GM18870 (cell line): ENCODE measurements around the gene SHFL.

Experiments used
- ATAC-seq: cut with Tn5 transposase; IDR thresholded peaks from one replicate; pipeline ENCODE4 v1.9.1; 2021; ENCODE audit warnings: moderate library complexity; ENCODE audit not compliant: unreplicated experiment

Gene SHFL

DNA sequence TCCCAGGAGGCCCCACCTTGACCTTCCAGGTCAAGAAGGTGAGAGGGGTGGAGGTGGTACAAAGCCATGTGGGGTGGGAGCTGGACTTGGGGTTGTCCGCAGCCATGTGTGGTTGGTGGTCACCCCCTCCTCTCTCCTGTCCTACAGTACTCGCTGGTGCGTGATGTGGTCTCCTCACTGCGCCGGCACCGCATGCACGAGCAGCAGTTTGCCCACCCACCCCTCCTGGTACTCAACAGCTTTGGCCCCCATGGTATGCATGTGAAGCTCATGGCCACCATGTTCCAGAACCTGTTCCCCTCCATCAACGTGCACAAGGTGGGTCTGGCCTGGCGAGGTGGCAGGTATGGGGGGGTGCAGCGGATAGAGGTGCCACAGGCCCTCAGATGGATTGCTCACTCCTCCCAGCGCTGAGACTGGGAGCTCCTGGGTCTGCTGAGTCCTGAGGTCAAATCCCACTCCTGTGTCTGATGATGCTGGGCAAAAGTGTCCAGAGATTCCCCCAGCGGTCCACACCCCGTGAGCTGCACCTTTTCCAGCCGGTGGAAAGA lies 21.8 kb downstream of the SHFL start:
- ATAC-seq = no peak

DNA sequence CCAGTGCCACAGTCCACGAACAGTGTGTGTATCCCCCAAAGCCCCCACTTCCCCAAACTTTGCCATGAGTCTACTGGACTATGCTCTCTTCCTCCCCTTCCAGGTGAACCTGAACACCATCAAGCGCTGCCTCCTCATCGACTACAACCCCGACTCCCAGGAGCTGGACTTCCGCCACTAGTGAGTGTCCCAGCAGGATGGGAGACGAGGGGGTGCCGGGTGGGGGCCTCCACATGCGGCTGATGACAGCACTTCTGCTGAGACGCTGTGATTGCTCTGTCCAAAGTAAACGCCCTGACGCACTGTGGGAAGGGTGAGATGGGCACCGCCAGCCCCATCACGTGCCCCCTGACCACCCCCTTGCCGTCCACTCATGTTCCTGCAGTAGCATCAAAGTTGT lies 23.4 kb downstream of the SHFL start:
- no peak for ATAC-seq

DNA sequence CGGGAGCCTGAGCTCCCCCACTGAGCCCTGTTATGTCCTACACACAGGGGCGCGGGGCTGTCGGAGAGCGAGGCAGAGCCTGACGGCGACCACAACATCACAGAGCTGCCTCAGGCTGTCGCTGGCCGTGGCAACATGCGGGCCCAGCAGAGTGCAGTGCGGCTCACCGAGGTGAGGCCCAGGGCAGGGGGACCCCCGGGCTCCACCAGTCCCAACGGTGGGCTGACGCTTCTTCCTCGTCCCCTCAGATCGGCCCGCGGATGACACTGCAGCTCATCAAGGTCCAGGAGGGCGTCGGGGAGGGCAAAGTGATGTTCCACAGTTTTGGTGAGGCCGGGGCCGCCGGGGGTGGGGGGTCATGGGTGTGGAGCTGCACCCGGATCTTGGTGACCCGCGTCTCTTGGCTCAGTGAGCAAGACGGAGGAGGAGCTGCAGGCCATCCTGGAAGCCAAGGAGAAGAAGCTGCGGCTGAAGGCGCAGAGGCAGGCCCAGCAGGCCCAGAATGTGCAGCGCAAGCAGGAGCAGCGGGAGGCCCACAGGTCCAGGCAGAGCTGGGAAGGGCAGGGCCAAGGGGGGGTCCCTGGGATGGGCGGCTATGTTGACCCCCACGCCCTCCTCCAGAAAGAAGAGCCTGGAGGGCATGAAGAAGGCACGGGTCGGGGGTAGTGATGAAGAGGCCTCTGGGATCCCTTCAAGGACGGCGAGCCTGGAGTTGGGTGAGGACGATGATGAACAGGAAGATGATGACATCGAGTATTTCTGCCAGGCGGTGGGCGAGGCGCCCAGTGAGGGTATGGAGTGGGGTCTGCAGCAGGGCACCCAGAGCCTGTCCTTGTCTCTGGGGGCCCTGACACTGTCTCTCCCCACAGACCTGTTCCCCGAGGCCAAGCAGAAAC lies 24.2 kb downstream of the SHFL start:
- ATAC-seq = no peak

DNA sequence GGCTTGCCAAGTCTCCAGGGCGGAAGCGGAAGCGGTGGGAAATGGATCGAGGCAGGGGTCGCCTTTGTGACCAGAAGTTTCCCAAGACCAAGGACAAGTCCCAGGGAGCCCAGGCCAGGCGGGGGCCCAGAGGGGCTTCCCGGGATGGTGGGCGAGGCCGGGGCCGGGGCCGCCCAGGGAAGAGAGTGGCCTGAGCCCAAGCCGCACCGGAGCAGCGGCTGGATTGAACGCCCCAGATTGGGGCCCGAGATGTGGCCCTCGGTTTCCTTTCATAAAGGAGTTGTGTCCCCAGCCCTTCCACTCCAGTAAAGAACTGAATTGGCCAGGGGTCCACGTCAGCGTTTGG lies 24.8 kb downstream of the SHFL start:
- ATAC-seq = no peak

DNA sequence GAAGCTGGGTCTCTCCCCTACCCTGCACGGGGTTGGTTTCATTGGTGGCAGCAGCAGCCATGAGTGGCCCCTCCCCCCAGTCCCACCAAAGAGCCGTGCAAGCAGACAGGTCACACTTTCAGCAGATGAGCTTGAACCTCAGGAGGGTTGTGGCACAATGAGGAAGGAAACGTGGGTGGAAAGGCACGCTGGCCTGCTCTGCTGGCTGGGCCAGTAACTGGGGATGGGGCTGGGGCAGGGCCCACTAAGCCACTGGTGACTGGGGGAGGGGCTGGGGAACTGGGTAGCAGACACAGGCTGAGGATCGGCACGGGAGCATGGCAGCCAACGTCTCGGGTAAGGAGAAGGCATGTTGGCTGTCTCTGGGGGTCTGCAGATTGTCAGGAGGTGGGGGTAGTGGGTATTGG lies 25.3 kb downstream of the SHFL start, which contains the start of gene P2RY11:
Gene P2RY11 (plus strand): TSS at position 289 of the 407 bp plus-strand sequence. CDS start 29 bp downstream, at position 318.
- ATAC-seq = no peak

DNA sequence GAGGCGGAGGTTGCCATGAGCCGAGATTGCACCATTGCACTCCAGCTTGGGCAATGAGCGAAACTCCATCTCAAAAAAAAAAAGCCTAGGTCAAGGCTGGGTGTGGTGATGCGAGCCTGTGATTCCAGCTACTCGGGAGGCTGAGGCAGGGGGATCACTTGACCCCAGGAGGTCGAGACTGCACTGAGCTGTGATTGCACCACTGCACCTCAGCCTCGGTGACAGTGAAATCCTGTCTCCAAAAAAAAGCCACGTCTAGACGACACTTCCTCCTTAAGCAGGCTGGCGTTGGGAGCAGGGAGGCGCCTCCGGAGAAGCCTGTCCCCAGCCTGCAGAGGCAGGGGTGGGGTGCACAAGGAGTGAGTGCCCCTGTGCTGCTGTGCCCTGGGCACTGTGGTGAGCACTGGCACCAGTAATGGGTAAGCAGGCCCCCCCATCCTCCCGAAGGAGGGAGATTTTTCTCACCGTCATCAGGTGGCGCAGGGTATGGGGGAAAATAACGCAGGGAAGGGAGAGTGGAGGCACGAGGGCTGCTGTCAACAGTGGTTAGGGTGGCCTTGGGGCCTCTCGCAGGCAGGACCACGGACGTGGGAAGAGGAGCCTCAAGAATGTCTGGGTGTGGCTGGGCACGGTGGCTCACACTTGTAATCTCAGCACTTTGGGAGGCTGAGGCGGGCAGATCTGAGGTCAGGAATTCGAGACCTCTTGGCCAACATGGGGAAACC lies 26.1 kb downstream of the SHFL start:
- ATAC-seq = no peak

DNA sequence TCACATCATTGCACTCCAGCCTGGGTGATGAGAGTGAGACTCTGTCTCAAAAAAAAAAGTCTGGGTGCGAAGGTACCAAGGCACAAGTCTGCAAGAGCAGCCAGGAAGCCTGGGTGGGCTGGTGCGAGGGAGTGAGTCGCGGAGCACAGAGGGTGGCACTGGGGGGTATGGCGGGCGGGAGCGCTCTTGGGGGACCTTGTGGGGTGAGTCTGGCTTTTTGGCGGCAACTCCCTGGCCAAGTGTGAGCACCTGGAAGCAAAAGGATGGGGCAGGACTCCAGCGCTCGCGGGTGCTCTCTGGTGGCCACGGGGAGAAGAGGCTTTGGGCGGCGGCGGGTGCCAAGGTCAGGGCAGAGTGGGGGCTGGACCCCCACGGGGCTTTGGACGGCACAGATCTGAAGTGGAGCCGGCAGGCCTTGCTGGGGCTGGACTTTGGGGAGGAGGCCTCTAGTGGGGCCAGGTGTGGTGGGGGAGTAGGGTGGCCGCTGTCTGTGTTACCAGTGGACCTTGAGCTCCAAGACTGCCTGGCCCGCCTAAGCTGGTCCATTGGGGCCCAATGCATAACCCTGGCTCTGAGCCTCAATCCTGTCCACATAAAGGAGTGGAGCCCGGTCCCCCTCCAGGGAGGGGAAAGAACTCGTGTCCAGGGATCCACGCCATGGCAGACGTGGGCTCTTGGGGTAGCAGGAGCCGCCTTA lies 26.9 kb downstream of the SHFL start:
- no peak for ATAC-seq

DNA sequence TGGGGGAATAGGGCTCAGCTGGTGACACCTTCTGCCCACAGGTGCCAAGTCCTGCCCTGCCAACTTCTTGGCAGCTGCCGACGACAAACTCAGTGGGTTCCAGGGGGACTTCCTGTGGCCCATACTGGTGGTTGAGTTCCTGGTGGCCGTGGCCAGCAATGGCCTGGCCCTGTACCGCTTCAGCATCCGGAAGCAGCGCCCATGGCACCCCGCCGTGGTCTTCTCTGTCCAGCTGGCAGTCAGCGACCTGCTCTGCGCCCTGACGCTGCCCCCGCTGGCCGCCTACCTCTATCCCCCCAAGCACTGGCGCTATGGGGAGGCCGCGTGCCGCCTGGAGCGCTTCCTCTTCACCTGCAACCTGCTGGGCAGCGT lies 27.5 kb downstream of the SHFL start:
- ATAC-seq = no peak

DNA sequence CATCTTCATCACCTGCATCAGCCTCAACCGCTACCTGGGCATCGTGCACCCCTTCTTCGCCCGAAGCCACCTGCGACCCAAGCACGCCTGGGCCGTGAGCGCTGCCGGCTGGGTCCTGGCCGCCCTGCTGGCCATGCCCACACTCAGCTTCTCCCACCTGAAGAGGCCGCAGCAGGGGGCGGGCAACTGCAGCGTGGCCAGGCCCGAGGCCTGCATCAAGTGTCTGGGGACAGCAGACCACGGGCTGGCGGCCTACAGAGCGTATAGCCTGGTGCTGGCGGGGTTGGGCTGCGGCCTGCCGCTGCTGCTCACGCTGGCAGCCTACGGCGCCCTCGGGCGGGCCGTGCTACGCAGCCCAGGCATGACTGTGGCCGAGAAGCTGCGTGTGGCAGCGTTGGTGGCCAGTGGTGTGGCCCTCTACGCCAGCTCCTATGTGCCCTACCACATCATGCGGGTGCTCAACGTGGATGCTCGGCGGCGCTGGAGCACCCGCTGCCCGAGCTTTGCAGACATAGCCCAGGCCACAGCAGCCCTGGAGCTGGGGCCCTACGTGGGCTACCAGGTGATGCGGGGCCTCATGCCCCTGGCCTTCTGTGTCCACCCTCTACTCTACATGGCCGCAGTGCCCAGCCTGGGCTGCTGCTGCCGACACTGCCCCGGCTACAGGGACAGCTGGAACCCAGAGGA lies 28.0 kb downstream of the SHFL start:
- no peak for ATAC-seq

DNA sequence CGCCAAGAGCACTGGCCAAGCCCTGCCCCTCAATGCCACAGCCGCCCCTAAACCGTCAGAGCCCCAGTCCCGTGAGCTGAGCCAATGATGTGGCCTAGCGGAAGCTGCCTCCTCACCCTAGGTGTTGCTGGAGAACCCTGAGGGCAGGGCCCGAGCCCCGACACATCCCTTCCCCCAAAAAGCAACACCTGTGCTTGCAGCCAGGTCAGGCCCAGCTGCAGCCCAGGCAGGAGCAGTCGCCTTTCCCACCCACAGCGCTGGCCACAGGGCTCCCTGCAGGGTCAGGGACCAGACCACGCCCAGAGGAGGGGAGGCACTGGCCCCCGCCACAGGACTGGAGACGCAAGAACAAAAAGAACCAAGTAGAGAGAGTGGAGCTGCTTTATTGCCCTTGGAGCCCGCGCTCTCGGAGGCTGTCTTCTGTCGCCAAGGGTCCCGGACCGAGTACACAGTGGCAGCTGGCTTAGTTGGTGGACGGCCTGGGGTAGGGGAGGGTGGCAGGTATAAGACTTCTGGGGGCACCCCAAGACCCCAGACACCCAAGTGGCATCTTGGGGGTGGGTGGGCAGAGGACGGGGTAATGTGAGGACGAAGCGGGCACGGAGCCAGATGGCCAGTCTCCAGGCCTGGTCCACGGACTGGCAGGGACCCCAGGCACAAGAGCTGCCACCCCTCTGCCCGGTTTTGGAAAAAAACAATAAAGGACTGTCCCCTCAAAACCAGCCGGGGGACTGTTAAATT lies 28.7 kb downstream of the SHFL start:
- ATAC-seq = no peak

DNA sequence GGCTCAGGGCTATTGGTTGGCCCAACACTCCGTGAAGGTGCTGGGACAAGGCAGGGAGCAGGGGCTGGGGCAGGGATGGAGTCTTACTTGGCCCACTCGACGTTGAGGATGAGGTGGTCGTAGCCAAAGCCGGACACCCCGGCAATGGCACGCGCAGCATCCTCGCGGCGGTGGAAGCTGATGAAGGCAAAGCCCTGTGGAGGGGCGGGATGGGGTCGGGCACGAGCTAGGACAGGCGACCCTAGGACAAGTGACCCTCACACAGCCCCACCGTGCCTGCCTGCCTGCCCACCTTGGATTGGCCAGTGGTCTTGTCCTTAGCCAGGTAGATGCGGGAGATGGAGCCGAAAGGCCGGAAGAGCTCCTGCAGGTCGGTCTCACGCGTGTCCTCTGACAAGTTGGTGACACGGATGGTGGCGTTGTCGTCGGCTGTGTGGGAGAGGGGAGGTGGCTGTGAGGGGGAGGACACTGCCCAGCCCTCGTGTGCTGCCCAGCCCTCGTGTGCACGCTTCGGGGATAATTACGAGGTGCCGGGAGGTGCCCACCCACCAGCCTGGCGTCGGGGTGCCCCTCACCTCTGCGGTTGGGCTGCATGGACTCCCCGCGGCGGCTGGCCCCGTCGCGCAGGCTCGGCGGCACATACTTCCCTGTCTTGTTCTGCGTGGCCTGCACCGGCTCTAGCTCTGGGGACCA lies 29.4 kb downstream of the SHFL start:
- no peak for ATAC-seq

DNA sequence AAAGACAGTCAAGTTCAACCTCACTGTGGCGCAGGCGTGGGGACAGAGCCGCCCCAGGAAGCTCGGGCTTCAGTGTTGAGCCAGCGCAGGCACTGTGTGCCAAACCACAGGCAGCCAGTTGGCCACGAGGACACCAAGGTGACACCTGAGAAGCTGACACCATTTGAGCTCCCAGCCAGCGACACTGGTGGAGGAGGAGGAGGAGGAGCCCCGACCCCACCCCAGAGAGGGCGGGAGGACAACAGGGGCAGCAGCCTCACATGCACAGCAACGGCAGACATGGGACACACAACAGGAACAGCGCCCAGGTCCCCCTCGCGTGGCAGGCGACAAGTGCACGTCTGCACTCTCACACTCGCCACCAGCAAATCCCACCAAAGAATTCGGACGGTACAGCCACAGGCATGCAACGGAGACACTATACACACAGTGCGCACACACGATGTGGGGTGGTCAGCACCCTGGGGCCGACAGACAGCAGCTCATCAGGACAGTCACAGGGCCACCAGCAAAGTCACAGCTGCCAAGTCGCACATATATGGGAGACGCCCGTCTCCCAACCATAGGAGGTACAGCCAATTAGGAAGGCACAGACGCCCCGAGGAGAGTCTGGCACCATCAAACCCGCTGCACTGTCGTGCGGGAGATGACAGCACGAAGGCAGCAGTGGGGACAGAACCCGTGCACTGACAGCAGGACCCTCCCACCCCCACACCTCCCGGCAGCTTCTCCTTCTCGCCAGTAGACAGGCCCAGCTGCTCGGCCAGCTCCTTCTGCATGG lies 30.2 kb downstream of the SHFL start:
- ATAC-seq = no peak

DNA sequence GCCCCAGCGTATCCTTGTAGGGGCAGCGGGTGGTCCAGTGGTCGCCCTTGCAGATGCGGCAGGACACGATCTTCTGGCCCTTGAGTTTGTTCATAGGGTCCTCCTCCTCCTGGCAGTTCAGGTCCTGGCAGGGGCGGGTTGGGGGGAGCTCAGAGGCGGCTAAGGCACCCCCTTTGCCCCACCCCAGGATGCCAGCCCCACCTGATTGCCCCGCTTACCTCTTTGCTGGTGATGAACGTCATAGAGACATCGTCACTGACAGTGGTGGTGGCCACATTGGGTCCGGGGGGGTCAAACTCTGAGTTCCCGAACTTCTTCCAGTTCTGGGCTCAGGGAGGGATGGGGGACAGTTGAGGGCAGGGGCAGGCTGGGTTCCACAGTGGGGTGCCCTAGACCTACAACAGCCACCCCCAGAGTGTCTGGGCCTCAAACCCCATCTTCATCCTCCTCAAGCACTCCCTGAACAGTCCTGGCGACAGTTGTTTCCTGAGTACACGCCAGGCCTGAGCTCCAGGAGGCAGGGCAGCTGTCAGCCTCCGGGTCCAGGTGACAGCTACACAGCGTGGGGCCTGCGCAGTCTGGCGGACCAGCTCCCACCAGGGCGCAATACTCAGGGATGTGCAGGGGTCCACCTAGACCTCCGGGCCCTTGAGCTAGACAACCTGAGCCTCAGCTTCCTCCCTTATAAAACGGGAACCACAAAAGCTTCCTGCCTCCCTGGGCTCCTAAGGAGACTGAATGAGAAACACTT lies 30.9 kb downstream of the SHFL start:
- ATAC-seq = no peak

DNA sequence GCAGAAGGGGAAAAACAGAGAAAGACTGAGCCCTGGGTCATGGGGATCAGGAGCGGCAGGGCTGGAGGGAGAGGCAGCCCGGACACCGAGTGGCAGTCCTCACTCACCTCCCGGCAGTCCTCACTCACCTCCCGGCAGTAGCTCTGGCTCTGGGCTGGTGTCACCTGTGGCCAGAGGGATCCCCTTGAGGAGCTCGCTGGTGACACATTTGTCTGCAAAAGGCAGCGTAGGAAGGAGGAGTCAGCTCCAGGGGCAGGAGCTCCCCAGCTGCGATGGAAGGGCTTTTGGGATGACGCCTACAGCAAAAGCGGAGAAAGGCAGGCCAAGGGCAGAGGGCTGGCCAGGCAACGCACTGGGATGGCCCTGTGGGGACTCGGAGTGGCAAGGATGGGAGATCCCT lies 32.8 kb downstream of the SHFL start:
- ATAC-seq = no peak

DNA sequence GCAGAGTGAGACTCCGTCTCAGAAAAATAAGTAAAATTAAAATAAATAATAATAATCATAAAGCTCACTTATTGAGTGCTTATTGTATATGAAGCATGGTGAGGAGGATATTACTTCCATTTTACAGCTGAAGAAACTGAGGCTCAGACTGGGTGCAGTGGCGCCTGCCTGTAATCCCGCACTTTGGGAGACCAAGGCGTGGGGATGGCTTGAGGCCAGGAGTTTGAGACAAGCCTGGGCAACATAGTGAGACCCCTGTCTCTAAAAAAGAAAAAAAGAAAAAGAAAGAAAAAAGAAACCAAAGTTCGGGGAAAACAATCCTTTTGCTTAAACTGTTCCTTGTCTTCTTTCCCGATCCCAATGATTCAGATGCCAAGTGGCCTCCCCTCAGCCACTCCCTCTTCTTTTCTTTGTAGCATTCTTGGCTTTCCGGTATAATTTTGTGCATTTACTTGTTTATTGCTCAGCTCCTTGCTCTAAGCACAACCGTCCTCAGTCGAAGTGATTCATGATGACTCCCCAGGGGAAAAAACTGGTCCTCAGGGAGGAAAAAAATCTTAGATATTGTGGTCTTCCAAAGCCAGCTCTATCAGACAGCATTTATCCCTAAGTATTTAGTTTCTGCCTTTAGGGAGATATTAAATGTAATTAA lies 34.5 kb downstream of the SHFL start:
- ATAC-seq = no peak

DNA sequence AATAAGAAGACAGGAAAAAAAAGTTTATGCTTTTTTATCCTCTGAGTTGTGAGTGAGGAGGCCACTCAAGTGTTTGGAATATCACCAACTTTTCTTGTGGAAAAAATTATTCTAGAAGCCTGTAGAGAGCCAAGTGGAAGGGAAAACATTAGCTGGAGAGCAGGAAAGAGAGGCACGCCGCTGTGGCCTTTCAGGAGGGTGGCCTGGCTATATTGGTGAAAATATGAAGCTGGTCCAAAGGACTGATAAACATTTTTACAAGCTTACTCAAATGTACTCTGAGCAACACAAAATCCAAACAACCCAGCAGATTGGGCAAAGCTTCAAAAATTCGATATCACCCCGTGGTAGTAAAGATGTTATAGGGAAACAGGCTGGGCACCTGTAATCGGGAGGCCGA lies 35.9 kb downstream of the SHFL start:
- no peak for ATAC-seq

DNA sequence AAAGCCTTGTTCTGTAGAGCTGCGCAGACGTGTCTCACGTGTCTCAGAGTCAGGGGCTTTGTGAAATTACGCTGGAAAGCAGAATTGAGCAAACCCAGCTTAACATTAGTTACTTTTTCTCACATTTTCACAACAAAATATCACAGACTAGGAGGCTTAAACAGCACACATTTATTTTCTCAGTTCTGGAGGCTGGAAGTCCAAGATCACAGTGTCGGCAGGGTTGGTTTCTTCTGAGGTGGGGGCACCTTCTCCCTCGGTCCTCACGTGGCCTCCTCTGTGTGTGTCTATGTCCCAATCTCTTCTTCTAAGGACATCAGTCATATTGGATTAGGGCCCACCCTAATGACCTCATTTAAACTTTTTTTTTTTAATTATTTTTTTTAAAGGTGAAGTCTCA lies 38.3 kb downstream of the SHFL start:
- no peak for ATAC-seq

DNA sequence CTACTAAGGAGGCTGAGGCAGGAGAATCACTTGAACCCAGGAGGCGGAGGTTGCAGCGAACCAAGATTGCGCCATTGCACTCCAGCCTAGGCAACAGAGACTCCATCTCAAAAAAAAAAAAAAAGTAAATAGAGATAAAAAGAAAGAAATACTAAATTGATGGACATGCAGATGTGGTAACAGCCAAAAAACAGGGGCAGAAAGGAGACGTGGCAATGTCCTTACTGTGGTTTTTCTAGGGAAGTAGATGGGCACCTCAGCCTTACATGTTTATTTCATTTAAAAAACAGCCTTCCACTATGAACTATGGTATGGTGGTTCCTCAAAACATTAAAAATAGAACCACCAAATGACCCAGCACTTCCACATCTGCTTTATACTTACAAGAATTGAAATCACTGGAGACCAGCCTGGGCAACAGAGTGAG lies 40.1 kb downstream of the SHFL start:
- no peak for ATAC-seq
